ENCODE results near the gene SVIL.

SVIL gene

DNA sequence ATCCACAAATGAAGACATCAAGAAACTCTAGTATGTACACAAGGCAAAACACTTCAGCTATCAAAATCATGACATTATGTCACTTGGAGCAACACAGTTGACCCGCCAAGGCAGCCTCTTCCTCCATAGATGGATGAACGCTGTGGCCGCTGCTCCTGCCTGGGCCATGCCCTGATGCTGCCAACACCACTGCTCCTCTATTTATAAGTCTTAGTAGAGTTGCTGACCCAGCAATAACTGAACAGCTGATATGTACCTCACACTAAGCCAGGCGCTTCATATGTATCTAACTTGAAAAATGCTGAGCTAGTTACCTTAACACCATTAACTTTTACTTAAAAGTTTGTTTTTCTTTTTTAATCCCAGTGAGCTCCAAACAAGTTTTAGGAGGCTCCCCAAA, 214.0 kb downstream of the SVIL start:
- H3K36me3 ChIP-seq (replicated peaks; ENCODE audit: insufficient read depth, low read length), result 0 out of 2 replicates have a peak, but pooled peaks cover under 1% of the 10 kb centered on the region
- H3K9ac ChIP-seq (ENCODE audit: low read length), result no peak overlapping the region
- no peaks in the 10 kb centered on the region for H3F3A ChIP-seq (ENCODE audit: insufficient read depth, low read length)
- no peak overlapping the region for H2AFZ ChIP-seq (ENCODE audit: low read length)
- H3K4me2 ChIP-seq (ENCODE audit: low read depth, low read length), result no peak overlapping the region
- no peaks in the 10 kb centered on the region for H3K27me3 ChIP-seq (replicated peaks; ENCODE audit: insufficient read depth, low read length)
- no peaks in the 10 kb centered on the region for H3K9me2 ChIP-seq (replicated peaks; ENCODE audit: insufficient read depth, low read length)
- no peaks in the 10 kb centered on the region for H3K9me3 ChIP-seq (replicated peaks; ENCODE audit: insufficient read depth, low read length)
- no peaks in the 10 kb centered on the region for H4K20me1 ChIP-seq (ENCODE audit: insufficient read depth, low read length)
- no peak overlapping the region for H3K4me3 ChIP-seq (ENCODE audit: low read length)
- no peak overlapping the region for H3K27ac ChIP-seq (ENCODE audit: low read length)
- TF ChIP-seq, protein P1, sequence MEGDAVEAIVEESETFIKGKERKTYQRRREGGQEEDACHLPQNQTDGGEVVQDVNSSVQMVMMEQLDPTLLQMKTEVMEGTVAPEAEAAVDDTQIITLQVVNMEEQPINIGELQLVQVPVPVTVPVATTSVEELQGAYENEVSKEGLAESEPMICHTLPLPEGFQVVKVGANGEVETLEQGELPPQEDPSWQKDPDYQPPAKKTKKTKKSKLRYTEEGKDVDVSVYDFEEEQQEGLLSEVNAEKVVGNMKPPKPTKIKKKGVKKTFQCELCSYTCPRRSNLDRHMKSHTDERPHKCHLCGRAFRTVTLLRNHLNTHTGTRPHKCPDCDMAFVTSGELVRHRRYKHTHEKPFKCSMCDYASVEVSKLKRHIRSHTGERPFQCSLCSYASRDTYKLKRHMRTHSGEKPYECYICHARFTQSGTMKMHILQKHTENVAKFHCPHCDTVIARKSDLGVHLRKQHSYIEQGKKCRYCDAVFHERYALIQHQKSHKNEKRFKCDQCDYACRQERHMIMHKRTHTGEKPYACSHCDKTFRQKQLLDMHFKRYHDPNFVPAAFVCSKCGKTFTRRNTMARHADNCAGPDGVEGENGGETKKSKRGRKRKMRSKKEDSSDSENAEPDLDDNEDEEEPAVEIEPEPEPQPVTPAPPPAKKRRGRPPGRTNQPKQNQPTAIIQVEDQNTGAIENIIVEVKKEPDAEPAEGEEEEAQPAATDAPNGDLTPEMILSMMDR (IDR thresholded peaks at IDR 0.05; ENCODE audit: low read length), result no peak
- no peak for TF ChIP-seq EZH2phosphoT487 (IDR thresholded peaks at IDR 0.05; ENCODE audit: low read length)
- TF ChIP-seq EZH2 (optimal IDR thresholded peaks at IDR 0.05; ENCODE audit: low read depth, low read length), result no peak
- H3K4me1 ChIP-seq (ENCODE audit: low read length), result no peaks in the 10 kb centered on the region
- no peak for DNase-seq
- no peaks in the 10 kb centered on the region for H3K79me2 ChIP-seq (ENCODE audit: low read length)

DNA sequence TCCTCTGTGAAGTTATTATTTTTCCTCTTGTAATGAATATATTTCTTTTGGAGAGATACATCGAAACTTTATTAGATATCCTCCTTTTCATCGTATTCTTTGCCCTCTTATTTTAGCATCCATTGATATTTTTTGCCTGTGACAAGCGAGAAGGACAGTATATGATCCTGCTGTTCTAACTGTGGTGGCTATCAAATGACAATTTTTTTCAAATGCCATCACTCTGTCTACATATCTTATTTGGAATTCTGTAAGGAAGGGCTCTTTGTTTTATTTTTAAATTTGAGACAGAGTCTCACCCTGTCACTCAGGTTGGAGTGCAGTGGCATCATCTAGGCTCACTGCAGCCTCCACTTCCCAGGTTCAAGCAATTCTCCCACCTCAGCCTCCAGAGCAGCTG, 217.4 kb downstream of the SVIL start:
- Histone ChIP-seq H3K4me3 (ENCODE audit: low read length) (no peak overlapping the region), H3K4me2 (ENCODE audit: low read depth, low read length) (no peak overlapping the region), H2AFZ (ENCODE audit: low read length) (no peak overlapping the region), H3K9me2 (replicated peaks; ENCODE audit: insufficient read depth, low read length) (no peaks in the 10 kb centered on the region), H3K36me3 (replicated peaks; ENCODE audit: insufficient read depth, low read length) (0 out of 2 replicates have a peak, but pooled peaks cover 3% of the 10 kb centered on the region), H3K79me2 (ENCODE audit: low read length) (peaks cover 17% of the 10 kb centered on the region), H4K20me1 (ENCODE audit: insufficient read depth, low read length) (no peaks in the 10 kb centered on the region), H3K9me3 (replicated peaks; ENCODE audit: insufficient read depth, low read length) (no peaks in the 10 kb centered on the region), H3K4me1 (ENCODE audit: low read length) (no peaks in the 10 kb centered on the region), H3F3A (ENCODE audit: insufficient read depth, low read length) (no peaks in the 10 kb centered on the region), H3K9ac (ENCODE audit: low read length) (no peak overlapping the region), H3K27ac (ENCODE audit: low read length) (no peak overlapping the region), H3K27me3 (replicated peaks; ENCODE audit: insufficient read depth, low read length) (no peaks in the 10 kb centered on the region)
- no peak for DNase-seq
- TF ChIP-seq EZH2phosphoT487 (IDR thresholded peaks at IDR 0.05; ENCODE audit: low read length) (no peak), EZH2 (optimal IDR thresholded peaks at IDR 0.05; ENCODE audit: low read depth, low read length) (no peak)
- TF ChIP-seq, protein P1 (IDR thresholded peaks at IDR 0.05; ENCODE audit: low read length), result no peak

DNA sequence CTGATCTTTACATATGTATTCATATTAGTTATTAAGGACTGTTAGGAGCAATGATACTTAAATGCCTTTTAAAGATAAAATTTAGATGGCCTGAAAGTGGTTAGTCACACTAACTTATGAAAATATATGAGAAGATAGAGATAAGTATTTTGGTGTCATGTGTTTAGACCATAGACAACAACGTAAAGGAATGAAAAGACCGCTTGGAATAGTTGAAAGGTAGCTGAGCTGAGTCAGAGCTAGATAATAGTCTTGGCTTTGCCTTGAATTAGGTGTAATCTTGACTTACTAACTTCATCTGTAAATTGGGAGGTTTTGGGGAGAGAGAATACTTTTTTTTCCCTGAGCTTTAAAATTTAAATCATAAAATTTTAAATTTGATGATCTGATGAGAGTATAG, 218.9 kb downstream of the SVIL start:
- Histone ChIP-seq H3K9ac (ENCODE audit: low read length) (no peak overlapping the region), H3K9me3 (replicated peaks; ENCODE audit: insufficient read depth, low read length) (no peaks in the 10 kb centered on the region), H3K27me3 (replicated peaks; ENCODE audit: insufficient read depth, low read length) (no peaks in the 10 kb centered on the region), H3K79me2 (ENCODE audit: low read length) (peaks cover 30% of the 10 kb centered on the region), H3K4me3 (ENCODE audit: low read length) (no peak overlapping the region), H3F3A (ENCODE audit: insufficient read depth, low read length) (no peaks in the 10 kb centered on the region), H3K27ac (ENCODE audit: low read length) (no peak overlapping the region), H3K4me1 (ENCODE audit: low read length) (no peaks in the 10 kb centered on the region), H2AFZ (ENCODE audit: low read length) (no peak overlapping the region), H3K4me2 (ENCODE audit: low read depth, low read length) (no peak overlapping the region), H3K36me3 (replicated peaks; ENCODE audit: insufficient read depth, low read length) (0 out of 2 replicates have a peak, but pooled peaks cover 3% of the 10 kb centered on the region), H4K20me1 (ENCODE audit: insufficient read depth, low read length) (no peaks in the 10 kb centered on the region), H3K9me2 (replicated peaks; ENCODE audit: insufficient read depth, low read length) (no peaks in the 10 kb centered on the region)
- no peak for DNase-seq
- TF ChIP-seq EZH2phosphoT487 (IDR thresholded peaks at IDR 0.05; ENCODE audit: low read length) (no peak), EZH2 (optimal IDR thresholded peaks at IDR 0.05; ENCODE audit: low read depth, low read length) (no peak)
- TF ChIP-seq, protein P1 (IDR thresholded peaks at IDR 0.05; ENCODE audit: low read length), result no peak

Data from MM.1S (cell line).